Skin epidermis (tissue), 12 donors: Measurements from ENCODE around the gene SLIT3.

Source experiments
- H3K27ac ChIP-seq, 21 experiments: fragments of 200-600 bp; sonication (generic) in 11 of 21; one replicate each; pipeline ENCODE4 v1.5.0; 2020; ENCODE audit warnings: mild to moderate bottlenecking in 3 of 21, inconsistent platforms in 2 of 21, moderate library complexity in 2 of 21
- H3K4me3 ChIP-seq, 7 experiments: fragments of 200-600 bp; sonication (generic) in 2 of 7; one replicate each; pipeline ENCODE4 v1.5.0; 2020; ENCODE audit warnings: inconsistent platforms in 2 of 7, mild to moderate bottlenecking in 2 of 7, moderate library complexity in 1 of 7

Gene SLIT3

DNA sequence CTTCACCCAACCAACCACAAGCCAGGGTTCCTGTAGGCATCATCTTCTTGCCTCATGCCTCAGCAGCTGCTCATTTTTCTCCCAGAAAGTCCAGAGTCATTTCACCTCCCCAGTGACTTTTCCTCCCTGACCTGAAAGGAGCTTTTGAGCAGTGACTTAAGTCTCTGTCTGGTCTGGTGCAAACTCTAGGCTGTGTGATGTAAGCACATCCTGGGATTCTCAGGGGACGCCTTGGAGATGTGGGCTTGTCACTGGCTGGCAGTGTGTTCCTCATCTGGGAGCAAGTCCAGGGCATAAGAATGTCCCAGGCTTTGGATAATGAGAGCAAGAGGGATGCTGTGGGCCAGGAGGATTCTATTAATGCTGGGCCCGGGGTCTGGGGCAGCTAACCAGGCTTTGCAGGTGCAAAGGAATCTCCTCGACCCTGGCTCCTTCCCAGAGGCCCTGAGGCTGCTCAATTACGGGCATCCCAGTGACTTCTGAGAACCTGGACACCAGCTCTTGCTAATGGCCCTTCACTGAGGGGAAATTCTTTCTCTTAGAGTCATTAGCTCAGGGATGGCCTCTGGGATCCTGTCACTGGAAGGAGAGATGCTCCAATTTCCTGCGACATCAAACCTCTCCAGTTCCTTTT, 510.8 kb downstream of the SLIT3 start:
- Histone ChIP-seq H3K4me3 (no peak overlapping the region), H3K27ac (no peak overlapping the region)

DNA sequence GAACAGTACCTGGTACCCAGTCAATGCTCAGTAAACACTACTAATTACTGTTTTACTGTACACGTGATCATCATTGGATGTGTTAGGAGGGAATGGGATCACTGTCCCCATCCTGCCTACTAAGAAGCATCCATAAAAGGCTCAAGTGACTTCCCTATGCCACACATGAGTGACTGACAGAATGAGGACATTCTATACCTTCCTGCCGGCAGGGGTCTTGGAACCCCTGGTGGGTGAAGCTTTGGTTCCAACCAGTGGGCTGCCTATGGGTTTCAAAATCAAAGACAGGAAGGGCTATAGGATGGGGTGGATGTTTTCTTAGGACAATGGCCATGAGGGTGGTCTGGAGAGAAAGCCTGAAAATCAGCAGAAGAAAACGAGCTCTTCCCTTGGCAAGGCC, 512.2 kb downstream of the SLIT3 start:
- peak overlapping the region in 1 of 21 experiments; percentile 19 for H3K27ac ChIP-seq
- H3K4me3 ChIP-seq: no peak overlapping the region

DNA sequence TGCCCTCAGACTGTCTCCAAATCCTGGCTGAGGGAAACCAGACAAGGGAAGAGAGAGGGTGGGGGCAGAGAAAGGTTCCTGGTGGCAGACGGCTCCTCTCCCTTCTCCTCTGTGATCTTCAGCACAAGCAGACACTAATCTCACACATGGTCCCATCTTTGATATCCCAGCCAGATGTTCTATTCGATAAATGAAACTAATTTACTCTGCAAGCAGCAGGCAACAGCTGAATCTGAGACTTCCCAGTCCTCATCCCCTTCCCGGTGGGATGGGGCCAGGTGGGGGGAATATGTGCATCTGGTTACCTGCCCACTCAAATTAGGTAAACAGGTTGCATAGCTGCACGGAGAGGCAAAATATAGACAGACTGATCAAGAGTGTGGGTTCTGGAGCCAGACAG, 512.8 kb downstream of the SLIT3 start:
- H3K27ac ChIP-seq: peak overlapping the region in 2 of 21 experiments; percentile 14 to 19

DNA sequence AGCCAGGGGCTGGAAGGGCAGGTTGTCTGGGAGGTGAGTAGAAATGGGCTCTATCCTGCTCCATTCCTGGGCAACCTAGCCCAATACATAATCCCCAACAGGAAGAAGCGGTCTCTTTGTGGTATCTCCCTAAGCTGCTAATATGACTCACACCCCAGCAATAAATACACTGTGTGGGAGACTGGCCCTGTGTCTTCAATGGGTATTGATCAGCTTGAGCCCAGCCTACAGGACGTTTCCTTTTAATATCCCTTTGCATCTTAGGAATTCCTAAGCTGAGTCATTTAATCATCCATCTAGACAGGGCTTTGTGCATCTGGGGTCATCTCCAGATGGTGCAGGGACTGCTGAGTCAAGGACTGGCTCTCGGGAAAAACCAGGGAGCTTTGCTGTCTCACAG, 514.8 kb downstream of the SLIT3 start:
- H3K4me3 ChIP-seq: no peak overlapping the region
- H3K27ac ChIP-seq: peak overlapping the region in 1 of 21 experiments; percentile 52

More for the DNA sequence above, 512.8 kb downstream of the SLIT3 start:
- no peak overlapping the region for H3K4me3 ChIP-seq

DNA sequence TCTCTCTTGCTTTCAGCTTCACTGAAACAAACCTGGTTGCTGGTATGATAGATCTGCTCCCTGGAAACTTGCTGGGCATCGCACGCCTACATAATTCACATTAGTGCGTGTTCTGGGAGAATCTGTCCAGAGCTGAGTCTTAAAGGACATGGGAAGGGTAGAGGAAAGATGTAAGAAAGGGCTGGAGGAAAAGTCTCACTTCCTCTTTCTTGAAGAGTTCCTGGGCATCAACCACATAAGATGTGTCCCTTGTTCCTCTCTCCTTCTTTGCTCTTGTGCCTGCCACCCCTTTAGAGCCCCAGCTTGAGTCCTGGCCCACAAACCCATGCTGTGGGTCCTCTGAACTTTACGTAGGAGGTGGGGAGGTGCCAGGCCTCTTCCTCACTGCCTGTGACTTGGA, 516.5 kb downstream of the SLIT3 start:
- Histone ChIP-seq H3K4me3 (no peak overlapping the region), H3K27ac (no peak overlapping the region)

DNA sequence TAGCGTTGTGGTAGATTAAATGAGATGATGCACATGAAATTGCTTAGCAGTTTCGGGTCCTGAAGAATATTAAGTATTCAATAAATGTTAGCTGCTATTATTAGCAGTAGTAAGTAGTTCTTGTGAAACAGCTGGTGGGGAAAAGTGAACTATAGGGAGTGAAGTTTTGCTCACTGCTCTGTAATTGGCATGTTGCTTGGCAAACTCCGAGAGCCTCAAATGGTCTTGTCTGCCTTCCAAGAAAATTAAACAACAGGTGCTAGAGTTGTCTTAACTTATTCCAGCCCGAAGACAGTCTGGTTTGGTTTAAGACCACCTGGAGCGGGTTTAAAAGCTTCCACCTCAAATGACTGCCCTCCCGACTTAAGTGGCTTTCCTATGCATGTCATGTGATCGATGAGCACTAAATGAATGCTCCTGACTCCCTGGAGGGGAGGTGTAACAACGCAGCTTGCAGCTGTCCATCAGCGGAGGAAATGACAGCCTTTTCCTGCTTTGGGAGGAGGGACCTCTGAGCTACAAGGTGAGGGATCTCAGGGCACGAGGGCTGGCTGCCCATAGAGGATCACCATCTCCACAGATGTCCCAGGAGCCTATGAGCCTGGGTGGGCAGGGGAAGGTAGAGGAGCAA, 518.9 kb downstream of the SLIT3 start:
- no peak overlapping the region for H3K4me3 ChIP-seq
- no peak overlapping the region for H3K27ac ChIP-seq

DNA sequence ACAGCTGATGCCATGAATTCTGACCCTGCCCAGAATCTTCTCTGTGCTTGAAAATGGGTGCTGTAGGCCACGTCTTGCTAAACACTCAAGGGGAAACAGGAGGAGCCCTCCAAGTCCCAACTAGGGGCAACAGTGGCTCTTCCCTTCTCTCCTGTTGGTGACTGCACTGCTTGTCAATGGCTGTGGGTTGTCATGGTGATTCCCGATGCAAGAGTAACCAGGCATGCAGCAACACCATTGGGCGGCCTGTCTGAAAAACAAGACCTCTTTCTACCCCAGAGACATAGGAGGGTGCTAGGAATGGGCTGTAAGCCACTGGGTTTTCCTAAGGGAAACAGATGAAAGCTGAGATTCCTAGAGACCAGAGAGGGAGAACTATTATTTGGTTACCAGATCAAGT, 520.1 kb downstream of the SLIT3 start:
- Histone ChIP-seq H3K27ac (no peak overlapping the region), H3K4me3 (no peak overlapping the region)

DNA sequence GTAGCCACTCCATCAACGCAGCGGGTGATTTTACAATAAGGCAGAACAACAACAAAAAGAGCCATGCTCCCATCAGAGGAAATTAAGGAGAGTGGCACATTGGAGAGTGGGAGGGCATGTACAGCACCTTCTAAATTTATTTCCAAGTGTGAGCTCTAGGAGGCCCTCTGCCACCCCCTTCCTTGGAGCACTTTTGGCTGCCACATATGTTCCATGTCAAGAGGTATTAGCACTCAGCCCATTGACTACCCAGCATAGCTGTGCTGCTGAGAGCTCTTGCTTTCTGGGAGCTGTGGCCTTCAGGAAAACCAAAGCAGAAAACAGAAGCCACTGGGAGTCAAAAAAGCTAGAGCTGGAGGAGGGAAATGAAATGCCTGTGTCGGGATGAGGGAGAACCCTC, 521.6 kb downstream of the SLIT3 start:
- H3K27ac ChIP-seq: no peak overlapping the region

DNA sequence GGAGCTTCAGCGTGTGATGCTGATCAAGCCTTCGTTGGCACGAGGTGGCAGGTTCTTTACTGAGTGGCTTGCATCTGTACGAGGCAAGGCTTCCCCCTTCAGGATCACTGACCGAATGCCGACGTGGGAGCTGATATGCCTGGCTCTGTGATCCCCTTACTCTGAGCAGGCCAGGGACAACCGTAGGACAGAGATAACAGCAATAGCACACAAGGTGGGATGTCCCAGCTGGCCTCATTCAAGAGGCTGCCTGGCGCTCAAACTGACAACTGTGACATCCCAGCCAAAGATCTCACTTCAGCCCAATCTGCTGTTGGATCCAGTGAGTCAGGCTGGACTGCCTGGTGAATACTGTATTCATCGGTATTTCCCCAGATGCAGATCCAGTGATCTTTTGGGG, 522.4 kb downstream of the SLIT3 start:
- no peak overlapping the region for H3K27ac ChIP-seq
- no peak overlapping the region for H3K4me3 ChIP-seq

More for the DNA sequence above, 521.6 kb downstream of the SLIT3 start:
- H3K4me3 ChIP-seq: no peak overlapping the region

DNA sequence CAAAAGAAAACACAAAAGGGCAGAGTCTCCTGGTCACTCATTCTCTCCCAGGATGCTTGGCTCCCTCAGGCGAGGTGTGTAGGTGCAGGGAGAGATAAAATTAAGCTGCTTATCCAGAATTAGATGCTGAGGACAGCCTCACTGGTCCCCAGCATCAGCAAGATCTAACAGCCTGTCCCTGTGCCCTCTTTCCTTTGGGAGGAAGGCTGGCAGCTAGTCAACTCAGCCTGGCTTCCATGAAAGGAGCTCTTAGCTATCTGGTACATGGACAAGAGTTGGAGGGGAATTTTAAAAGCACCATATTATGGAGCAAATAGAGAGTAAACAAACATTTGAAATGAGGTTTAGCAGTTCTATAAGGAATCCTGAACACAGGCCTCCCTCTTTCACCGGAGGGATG, 523.3 kb downstream of the SLIT3 start:
- Histone ChIP-seq H3K4me3 (no peak overlapping the region), H3K27ac (no peak overlapping the region)

DNA sequence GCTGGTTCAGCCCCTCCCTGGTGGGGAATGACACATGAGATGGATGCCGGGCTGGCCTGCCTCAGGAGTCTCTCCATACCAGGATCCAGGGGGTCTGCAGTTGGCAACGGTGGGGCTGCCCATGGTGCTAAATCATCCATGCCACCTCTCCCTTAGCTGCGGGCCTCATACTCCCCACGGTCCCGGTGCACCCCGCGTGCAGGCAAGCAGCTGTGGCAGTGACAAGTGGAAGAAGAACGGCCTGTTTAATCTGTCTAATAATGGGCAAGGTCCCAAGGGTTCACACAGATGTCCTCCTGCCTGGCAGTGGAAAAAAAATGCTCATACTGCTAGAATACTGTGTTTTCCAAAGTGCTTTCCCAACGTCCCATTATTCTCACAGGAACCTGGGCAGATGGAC, 524.9 kb downstream of the SLIT3 start:
- Histone ChIP-seq H3K4me3 (no peak overlapping the region), H3K27ac (no peak overlapping the region)

DNA sequence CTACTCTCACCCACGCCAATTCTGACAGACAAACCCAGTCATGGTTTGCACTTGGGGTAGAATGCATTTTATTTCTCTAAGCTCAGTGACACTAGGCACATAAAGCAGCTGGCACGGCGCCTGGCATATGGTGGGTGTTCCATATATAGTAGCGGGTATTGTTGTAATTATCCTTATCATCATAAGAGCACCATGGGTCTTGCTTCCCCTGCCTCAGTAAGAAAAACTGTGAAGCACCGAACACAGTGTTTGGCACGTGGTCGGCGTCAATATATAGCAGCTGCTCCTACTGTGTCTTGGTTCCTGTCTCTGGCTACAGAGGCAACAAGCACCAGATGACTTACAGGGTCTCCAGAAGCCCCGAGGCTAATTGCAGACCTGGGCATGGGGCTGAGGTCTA, 527.7 kb downstream of the SLIT3 start:
- Histone ChIP-seq H3K4me3 (no peak overlapping the region), H3K27ac (no peak overlapping the region)

DNA sequence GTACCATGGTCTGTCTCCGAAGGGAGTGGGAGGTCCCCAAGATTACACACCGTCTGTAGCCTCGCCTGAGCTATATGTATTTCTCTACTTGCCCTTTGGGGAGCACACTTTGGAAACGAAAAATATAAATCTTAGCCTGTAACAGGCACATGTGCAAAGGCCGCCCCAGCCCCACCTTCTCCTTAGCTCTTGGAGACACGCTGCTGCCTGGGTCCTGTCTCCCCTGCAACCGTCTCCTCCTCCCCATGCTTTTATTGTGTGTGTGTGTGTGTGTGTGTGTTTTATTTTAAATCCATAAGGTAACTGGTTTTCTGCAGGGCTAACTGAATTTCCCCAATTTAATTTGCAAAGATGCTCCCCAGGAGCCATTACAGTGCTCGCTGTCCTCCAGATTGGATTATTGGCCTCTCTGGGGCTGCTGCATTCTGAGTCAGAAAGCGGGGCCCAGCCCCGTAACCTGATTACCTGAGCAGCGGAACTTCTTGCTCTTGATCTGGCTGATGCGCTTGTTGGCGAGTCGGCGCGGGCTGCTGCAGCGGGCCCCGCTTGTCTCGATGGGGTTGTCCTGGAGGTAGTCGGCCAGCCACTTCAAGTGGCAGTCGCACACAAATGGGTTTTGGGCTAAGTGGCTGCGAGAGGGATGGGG, 528.5 kb downstream of the SLIT3 start:
- Histone ChIP-seq H3K27ac (no peak overlapping the region), H3K4me3 (no peak overlapping the region)

DNA sequence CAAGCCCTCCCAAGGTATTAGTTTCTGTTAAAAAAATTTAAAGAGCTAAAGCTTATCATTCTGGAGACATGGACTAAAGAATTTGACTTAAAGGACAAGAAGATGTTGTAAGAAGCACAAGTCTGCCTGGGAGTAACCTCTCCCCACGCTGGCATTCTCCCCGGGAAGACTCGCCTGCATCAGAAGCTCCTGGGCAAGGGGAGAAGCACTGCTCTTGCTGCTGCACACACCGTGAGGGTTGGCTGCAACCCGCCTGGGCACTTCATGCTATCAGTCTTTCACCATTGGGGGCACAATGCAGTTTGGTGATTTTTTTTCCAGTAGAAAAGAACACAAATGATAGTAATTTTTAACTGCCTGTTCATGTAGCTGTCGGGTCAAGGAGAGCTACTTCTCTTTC, 529.3 kb downstream of the SLIT3 start:
- Histone ChIP-seq H3K4me3 (no peak overlapping the region), H3K27ac (no peak overlapping the region)

DNA sequence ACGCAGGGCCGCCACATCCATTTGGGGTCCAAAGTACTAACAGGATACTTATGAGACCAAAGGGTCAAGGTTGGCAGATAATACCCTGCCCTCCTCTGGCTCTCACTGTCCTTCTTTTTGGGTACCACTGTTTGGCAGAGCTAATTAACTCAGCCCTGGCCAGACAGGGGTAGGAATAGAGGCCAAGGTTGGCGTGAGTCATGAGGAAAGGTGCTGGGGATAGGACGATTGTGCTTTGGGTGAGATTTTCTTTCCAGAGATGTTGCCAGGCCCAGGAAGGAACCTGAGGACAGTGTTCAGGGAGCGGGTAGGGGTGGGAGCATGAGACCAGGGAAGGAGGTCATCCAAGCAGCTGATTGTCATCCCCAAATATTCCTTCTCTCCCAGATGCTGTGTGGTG, 529.9 kb downstream of the SLIT3 start:
- Histone ChIP-seq H3K4me3 (no peak overlapping the region), H3K27ac (no peak overlapping the region)

DNA sequence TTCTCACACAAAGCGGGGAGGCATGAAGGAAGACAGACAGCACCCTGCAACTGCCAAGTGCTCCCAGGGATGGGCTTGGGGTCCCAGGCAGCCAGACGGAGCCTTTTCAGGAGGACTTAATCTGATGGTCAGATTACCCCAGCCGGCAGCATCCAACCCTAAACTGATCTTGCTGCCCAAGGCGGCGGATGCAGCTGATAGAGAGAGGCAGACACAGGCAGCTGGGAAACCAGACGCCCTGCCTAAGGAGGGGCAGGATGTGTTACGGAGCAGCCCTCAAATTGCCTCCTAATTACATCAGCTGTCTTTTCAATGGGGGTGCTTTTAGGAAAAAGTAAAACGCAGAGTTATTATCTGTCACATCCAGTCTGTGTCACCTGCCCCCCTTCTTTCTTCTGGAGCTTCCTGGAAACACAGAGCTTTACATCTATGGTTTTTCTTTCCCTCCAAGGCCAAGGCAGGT, 530.9 kb downstream of the SLIT3 start:
- Histone ChIP-seq H3K27ac (no peak overlapping the region), H3K4me3 (no peak overlapping the region)

DNA sequence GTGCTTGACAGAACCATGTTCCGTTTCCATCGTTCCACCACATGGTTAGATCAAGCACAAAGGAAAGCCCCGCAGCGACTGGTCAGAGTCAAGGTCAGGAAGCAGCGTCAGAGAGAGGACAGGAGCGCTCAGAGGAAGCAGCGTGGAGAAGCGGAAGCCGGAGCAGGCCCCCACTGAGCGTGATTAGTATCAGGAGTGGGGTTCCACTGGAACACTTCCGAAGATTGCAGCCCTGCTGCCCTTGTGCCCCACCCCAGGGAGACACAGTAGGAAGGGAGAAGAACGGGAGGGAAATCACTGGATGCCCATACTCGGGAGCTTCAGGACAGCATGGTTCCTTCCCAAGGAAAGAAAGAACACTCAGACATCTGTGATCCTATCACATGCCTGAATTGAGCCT, 532.8 kb downstream of the SLIT3 start:
- H3K27ac ChIP-seq: no peak overlapping the region
- no peak overlapping the region for H3K4me3 ChIP-seq

DNA sequence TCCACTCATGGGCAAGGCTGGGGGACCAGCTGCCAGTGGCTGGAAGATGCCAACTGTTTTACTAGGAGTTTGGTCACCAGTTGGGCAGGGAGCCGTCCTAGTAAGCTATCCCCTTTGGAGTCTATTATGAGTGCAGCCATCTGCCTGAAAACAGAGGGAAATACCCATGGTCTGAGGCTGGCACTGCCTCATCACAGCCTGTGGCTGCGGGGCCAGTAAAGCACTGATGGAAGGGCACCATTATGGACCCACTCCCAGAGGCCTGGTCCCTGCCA, 534.6 kb downstream of the SLIT3 start:
- no peak overlapping the region for H3K4me3 ChIP-seq
- H3K27ac ChIP-seq: peak overlapping the region in 3 of 21 experiments; percentile 18 to 78 (median 43)

DNA sequence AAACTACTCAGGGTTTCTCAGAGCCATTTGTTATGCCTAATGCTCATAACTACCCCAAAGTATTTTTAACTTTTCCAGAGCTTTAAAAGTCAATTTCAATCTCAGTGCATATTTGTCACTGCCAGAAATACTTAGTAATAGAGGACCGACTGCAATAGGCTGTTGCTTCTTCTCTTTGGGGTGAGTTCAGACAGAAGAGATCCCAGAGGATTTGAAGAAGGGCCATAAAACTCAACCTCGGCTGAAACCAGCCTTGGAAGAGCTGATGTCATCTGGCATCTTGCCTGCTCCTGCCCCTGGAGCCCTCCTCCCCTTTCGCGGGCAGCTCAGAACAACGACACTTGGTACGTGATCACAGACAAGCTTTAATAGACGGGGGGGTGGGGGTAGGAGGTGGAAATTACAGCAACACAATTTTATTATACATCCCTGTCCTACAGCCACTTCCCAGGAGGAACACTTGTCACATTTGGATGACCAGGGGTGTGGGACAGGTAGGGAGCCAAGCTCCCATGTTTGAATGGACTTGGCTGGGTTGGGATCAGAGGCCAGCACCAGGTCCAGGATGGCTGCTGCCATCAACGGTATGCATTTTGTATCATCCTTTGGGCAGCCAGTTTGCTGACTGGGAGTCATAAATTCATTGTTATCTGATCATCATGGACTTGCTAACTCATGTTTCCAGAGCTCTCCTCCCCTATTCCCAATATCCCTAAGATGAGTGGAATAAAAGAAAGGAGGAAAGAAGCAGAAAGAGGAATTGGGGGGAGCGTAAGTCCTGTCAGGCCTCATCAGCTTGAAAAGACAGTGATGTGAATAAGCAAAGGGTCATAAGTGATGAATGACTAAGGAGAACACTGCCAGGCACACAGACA, 535.2 kb downstream of the SLIT3 start:
- Histone ChIP-seq H3K4me3 (no peak overlapping the region), H3K27ac (peak overlapping the region in 3 of 21 experiments; percentile 43 to 78 (median 67))

DNA sequence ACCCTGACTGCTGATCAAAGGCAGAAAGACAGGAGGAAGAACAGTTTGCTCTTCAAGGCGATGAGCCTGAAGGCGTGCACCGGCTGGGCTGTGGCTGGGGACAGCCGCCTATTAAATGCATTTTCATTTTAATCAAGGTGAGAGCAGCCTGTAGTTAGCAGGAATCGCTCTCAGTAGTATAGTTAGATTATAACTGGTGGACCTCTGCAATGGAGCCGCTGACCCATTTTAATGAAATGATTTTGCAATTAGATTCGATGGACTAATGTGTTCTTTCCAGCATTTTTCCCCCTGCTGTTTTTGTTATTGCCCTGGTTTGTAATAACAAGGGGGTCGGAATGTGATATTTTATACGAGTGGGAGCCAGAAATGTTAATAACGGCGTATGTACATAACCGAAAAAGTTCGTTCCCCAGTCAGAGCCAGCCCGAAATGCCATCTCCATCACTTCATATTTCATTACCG, 535.8 kb downstream of the SLIT3 start:
- no peak overlapping the region for H3K4me3 ChIP-seq

More for the DNA sequence above, 535.8 kb downstream of the SLIT3 start:
- peak overlapping the region in 1 of 21 experiments; percentile 26 for H3K27ac ChIP-seq
